Parietal lobe (tissue), 1 donor: ENCODE measurements around the gene EIF2A. TPM values are rescaled to one million over a fixed set of nuclear protein-coding genes. Genes with fewer than 3 reads are reported as not detected.

Experiments
- total RNA-seq: library from RNA; depleted of rRNA; stranded (reverse); fragments of >200 nt; gene quantifications from one replicate; pipeline ENCODE4 v1.2.3, GENCODE V29; 2014

EIF2A gene
- 317 TPM for total RNA-seq

GRCh38 chr3:150546226-150547044 lies at the start of gene EIF2A, which contains the start of gene SERP1:
Gene EIF2A (plus strand): TSS chr3:150546787. CDS start chr3:150546803, 16 bp downstream.
Gene SERP1 (minus strand): TSS chr3:150546496. CDS start chr3:150546135, 361 bp downstream.

DNA sequence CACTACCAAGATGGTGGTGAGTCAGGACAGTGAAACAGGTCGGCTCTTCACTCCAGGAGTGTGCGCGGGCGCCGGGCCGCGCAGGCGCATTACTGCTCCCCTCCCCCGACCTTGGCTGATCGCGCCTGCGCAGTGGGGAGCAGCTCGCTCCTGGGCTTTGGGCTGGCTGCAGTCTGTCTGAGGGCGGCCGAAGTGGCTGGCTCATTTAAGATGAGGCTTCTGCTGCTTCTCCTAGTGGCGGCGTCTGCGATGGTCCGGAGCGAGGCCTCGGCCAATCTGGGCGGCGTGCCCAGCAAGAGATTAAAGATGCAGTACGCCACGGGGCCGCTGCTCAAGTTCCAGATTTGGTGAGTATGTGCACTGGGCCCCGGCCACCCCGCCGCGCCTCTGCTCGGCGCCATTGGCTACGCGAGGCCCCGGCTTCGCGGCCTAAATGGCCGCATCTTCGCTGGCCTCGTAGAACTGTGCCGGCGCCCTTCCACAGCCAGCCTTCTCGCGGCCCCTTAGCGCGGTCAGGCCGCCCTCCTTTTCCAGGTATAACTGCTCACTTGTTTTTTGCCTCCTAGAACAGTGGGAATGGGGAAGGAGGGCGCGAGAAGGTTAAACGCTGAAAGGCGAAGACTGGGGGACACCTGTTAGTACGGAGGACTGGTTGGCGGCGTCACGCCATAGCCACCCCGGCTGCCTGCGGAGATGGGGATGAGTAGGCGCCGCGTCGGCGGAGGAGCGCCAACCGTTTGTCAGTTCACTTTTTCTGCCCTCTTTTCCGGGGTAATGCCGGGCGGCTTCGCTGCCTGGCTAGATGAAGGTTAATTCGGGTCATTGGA lies 56.8 kb downstream of the EIF2A start, which contains the start of gene SELENOT:
Gene SELENOT (plus strand): TSS at position 169 of the 827 bp plus-strand sequence. CDS start 42 bp downstream, at position 211.

Other genes starting within 250 kb of the EIF2A start
- gene TSC22D2, start 138.5 kb upstream of the EIF2A start, total RNA-seq, result 47.6 TPM
- gene SERP1, start 291 bp upstream of the EIF2A start, total RNA-seq, result 78.9 TPM
- gene SELENOT, start 56.5 kb downstream of the EIF2A start, total RNA-seq, result 71.4 TPM
- gene ERICH6, start 157.1 kb downstream of the EIF2A start, total RNA-seq, result not detected
- gene SIAH2, start 216.4 kb downstream of the EIF2A start, total RNA-seq, result 26.0 TPM